GM12878 (cell line): ENCODE results near the gene FBXO17.
A peak's percentile ranks its signal among the peaks of the same experiment; 100 is the strongest.

ENCODE experiments used
- BMI1 ChIP-seq: fragments of 450-650 bp; IDR thresholded peaks from 2 replicates; pipeline ENCODE4 v1.6.1; 2016; ENCODE audit warnings: mild to moderate bottlenecking, moderate library complexity, borderline replicate concordance
- BRCA1 ChIP-seq: IDR thresholded peaks from 2 replicates; pipeline ENCODE4 v1.6.1; 2011; ENCODE audit warnings: low read depth, low read length, improper control_type of control experiment
- CEBPB ChIP-seq, 2 experiments: fragments of 150-350 bp in 1 of 2; IDR thresholded peaks; 2 replicates each; pipeline ENCODE4 v1.6.1; 2012 to 2014; ENCODE audit warnings: low read depth in 2 of 2, low read length in 2 of 2, borderline replicate concordance in 1 of 2, inconsistent platforms in 1 of 2
- FOS ChIP-seq: IDR thresholded peaks from 3 replicates; pipeline ENCODE4 v1.6.1; 2011; ENCODE audit warnings: borderline replicate concordance; ENCODE audit not compliant: insufficient read length; ENCODE audit errors: extremely low read depth
- POLR2AphosphoS5 ChIP-seq: IDR thresholded peaks from 2 replicates; pipeline ENCODE4 v1.6.1; 2011; ENCODE audit warnings: mild to moderate bottlenecking, low read length, inconsistent platforms
- RB1 ChIP-seq: fragments of 450-650 bp; formaldehyde crosslinking; IDR thresholded peaks from 2 replicates; pipeline ENCODE4 v1.6.1; 2017; ENCODE audit warnings: mild to moderate bottlenecking, borderline replicate concordance
- TAF1 ChIP-seq: IDR thresholded peaks from 2 replicates; pipeline ENCODE4 v1.6.1; 2011; ENCODE audit warnings: mild to moderate bottlenecking, low read depth, low read length, borderline replicate concordance
- TARDBP ChIP-seq: IDR thresholded peaks from 2 replicates; pipeline ENCODE4 v1.6.1; 2016; ENCODE audit warnings: borderline replicate concordance
- ZNF274 ChIP-seq: IDR thresholded peaks from one replicate; pipeline ENCODE4 v1.8.0; 2011; ENCODE audit not compliant: insufficient read length, insufficient read depth
- TF ChIP-seq, protein P1 (sequence below), 3 experiments: IDR thresholded peaks in 2 of 3; conservative IDR thresholded peaks in 1 of 3; 2 replicates each; pipeline ENCODE4 v1.5.1; 2011; ENCODE audit warnings: low read depth in 3 of 3, low read length in 3 of 3, mild to moderate bottlenecking in 3 of 3, control low read depth in 2 of 3, moderate library complexity in 2 of 3, inconsistent platforms in 1 of 3, mixed read lengths in 1 of 3; ENCODE audit not compliant: control insufficient read depth in 2 of 3, insufficient read depth in 1 of 3; ENCODE audit errors: extremely low read depth in 1 of 3
- TF ChIP-seq, protein P2 (sequence below): IDR thresholded peaks from 2 replicates; pipeline ENCODE4 v1.6.1; 2012; ENCODE audit warnings: low read depth, low read length, improper control_type of control experiment
- TF ChIP-seq, protein P3 (sequence below): fragments of 450-650 bp; formaldehyde crosslinking; IDR thresholded peaks from 2 replicates; pipeline ENCODE4 v1.5.0; 2022; ENCODE audit warnings: mild to moderate bottlenecking, missing genetic modification characterization
- TF ChIP-seq, protein P4 (sequence below): IDR thresholded peaks from 2 replicates; pipeline ENCODE4 v1.6.1; 2012; ENCODE audit warnings: mild to moderate bottlenecking, low read depth, low read length

DNA sequence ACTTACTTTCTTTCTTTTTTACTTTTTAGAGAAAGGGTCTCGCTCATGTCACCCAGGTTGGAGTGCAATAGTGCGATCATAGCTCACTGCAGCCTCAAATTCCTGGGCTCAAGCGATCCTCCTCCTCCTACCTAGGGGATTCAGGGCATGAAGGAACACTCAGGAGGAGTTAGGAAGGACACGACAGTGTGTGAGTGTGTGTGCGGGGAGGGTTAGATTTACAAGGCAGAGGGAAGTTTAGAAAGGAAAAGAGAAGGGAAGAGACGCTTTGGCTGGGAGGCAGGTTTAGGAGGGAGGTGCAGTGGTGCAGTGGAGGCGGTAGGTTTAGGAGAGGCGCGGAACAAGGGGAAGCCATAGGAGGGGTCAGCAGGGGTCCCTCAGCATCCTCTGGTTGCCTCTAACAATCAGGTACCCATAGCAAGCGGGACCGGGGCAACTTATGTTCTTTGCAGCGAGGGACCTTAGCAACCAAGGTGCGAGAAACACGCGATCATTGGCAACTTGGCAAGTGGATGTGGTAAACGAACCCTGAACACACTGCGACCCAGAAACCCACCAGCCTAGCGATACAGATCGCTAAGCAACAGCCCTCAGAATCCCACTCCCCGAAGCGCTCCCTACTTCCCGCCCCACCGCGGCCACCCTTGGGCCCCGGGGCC lies 76.6 kb downstream of the FBXO17 start:
- TF ChIP-seq, protein P1, sequence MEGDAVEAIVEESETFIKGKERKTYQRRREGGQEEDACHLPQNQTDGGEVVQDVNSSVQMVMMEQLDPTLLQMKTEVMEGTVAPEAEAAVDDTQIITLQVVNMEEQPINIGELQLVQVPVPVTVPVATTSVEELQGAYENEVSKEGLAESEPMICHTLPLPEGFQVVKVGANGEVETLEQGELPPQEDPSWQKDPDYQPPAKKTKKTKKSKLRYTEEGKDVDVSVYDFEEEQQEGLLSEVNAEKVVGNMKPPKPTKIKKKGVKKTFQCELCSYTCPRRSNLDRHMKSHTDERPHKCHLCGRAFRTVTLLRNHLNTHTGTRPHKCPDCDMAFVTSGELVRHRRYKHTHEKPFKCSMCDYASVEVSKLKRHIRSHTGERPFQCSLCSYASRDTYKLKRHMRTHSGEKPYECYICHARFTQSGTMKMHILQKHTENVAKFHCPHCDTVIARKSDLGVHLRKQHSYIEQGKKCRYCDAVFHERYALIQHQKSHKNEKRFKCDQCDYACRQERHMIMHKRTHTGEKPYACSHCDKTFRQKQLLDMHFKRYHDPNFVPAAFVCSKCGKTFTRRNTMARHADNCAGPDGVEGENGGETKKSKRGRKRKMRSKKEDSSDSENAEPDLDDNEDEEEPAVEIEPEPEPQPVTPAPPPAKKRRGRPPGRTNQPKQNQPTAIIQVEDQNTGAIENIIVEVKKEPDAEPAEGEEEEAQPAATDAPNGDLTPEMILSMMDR (IDR thresholded peaks at IDR 0.05 in 2 of 3, conservative IDR thresholded peaks at IDR 0.05 in 1 of 3; ENCODE audit: control insufficient read depth in 2 of 3, extremely low read depth in 1 of 3, insufficient read depth in 1 of 3, low read depth in 3 of 3, low read length in 3 of 3): no peak
- TF ChIP-seq RB1 (no peak), CEBPB (IDR thresholded peaks at IDR 0.05; ENCODE audit: borderline replicate concordance in 1 of 2, low read depth in 2 of 2, low read length in 2 of 2) (no peak), POLR2AphosphoS5 (no peak), TARDBP (no peak), TAF1 (no peak), ZNF274 (no peak), FOS (no peak), BMI1 (no peak), BRCA1 (0 out of 2 replicates have a peak, but pooled peaks have one; percentile 5)
- TF ChIP-seq, protein P2, sequence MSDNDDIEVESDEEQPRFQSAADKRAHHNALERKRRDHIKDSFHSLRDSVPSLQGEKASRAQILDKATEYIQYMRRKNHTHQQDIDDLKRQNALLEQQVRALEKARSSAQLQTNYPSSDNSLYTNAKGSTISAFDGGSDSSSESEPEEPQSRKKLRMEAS: no peak
- TF ChIP-seq, protein P3, sequence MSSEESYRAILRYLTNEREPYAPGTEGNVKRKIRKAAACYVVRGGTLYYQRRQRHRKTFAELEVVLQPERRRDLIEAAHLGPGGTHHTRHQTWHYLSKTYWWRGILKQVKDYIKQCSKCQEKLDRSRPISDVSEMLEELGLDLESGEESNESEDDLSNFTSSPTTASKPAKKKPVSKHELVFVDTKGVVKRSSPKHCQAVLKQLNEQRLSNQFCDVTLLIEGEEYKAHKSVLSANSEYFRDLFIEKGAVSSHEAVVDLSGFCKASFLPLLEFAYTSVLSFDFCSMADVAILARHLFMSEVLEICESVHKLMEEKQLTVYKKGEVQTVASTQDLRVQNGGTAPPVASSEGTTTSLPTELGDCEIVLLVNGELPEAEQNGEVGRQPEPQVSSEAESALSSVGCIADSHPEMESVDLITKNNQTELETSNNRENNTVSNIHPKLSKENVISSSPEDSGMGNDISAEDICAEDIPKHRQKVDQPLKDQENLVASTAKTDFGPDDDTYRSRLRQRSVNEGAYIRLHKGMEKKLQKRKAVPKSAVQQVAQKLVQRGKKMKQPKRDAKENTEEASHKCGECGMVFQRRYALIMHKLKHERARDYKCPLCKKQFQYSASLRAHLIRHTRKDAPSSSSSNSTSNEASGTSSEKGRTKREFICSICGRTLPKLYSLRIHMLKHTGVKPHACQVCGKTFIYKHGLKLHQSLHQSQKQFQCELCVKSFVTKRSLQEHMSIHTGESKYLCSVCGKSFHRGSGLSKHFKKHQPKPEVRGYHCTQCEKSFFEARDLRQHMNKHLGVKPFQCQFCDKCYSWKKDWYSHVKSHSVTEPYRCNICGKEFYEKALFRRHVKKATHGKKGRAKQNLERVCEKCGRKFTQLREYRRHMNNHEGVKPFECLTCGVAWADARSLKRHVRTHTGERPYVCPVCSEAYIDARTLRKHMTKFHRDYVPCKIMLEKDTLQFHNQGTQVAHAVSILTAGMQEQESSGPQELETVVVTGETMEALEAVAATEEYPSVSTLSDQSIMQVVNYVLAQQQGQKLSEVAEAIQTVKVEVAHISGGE (CRISPR knock-in tag): no peak
- TF ChIP-seq, protein P4, sequence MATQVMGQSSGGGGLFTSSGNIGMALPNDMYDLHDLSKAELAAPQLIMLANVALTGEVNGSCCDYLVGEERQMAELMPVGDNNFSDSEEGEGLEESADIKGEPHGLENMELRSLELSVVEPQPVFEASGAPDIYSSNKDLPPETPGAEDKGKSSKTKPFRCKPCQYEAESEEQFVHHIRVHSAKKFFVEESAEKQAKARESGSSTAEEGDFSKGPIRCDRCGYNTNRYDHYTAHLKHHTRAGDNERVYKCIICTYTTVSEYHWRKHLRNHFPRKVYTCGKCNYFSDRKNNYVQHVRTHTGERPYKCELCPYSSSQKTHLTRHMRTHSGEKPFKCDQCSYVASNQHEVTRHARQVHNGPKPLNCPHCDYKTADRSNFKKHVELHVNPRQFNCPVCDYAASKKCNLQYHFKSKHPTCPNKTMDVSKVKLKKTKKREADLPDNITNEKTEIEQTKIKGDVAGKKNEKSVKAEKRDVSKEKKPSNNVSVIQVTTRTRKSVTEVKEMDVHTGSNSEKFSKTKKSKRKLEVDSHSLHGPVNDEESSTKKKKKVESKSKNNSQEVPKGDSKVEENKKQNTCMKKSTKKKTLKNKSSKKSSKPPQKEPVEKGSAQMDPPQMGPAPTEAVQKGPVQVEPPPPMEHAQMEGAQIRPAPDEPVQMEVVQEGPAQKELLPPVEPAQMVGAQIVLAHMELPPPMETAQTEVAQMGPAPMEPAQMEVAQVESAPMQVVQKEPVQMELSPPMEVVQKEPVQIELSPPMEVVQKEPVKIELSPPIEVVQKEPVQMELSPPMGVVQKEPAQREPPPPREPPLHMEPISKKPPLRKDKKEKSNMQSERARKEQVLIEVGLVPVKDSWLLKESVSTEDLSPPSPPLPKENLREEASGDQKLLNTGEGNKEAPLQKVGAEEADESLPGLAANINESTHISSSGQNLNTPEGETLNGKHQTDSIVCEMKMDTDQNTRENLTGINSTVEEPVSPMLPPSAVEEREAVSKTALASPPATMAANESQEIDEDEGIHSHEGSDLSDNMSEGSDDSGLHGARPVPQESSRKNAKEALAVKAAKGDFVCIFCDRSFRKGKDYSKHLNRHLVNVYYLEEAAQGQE: no peak
